Smooth muscle cell (in vitro differentiated cells): ENCODE measurements around the gene ASTN2. TPM values are rescaled to one million over a fixed set of nuclear protein-coding genes. Genes with fewer than 3 reads are reported as not detected.
A peak's percentile ranks its signal among the peaks of the same experiment; 100 is the strongest.

Experiments used
- DNase-seq: peaks from one replicate; lab custom pipeline; 2025; ENCODE audit not compliant: unreplicated experiment; lab: John Stamatoyannopoulos, UW
- H2AFZ ChIP-seq: fragments of 200-600 bp; sonication (generic); 2 replicates; pipeline ENCODE4 v1.6.0; 2016; ENCODE audit warnings: antibody characterized with exemption, low read depth, mild to moderate bottlenecking
- H3F3A ChIP-seq: fragments of 200-600 bp; sonication (generic); 2 replicates; pipeline ENCODE4 v1.6.0; 2017; ENCODE audit warnings: antibody characterized with exemption, low read depth
- H3K27ac ChIP-seq: fragments of 200-600 bp; sonication (generic); 2 replicates; pipeline ENCODE4 v1.5.1; 2016; ENCODE audit warnings: low read depth, mild to moderate bottlenecking
- H3K27me3 ChIP-seq: fragments of 200-600 bp; sonication (generic); 2 replicates; pipeline ENCODE4 v1.6.1; 2016; ENCODE audit warnings: low read depth, mild to moderate bottlenecking
- H3K36me3 ChIP-seq: fragments of 200-600 bp; sonication (generic); 2 replicates; pipeline ENCODE4 v1.5.1; 2016; ENCODE audit warnings: low read depth
- H3K4me1 ChIP-seq: fragments of 200-600 bp; sonication (generic); 2 replicates; pipeline ENCODE4 v1.5.1; 2016; ENCODE audit warnings: low read depth
- H3K4me2 ChIP-seq: fragments of 200-600 bp; sonication (generic); 2 replicates; pipeline ENCODE4 v1.6.0; 2016; ENCODE audit warnings: mild to moderate bottlenecking
- H3K4me3 ChIP-seq: fragments of 200-600 bp; sonication (generic); 2 replicates; pipeline ENCODE4 v1.5.1; 2016; ENCODE audit warnings: mild to moderate bottlenecking
- H3K79me2 ChIP-seq: fragments of 200-600 bp; sonication (generic); 2 replicates; pipeline ENCODE4 v1.6.0; 2016; ENCODE audit warnings: low read depth, mild to moderate bottlenecking
- H3K9ac ChIP-seq: fragments of 200-600 bp; sonication (generic); 2 replicates; pipeline ENCODE4 v1.6.0; 2016; ENCODE audit warnings: low read depth
- H3K9me3 ChIP-seq: fragments of 200-600 bp; sonication (generic); replicated peaks from 2 replicates; pipeline ENCODE4 v1.5.1; 2016; ENCODE audit warnings: low read depth
- H4K20me1 ChIP-seq: fragments of 200-600 bp; sonication (generic); 2 replicates; pipeline ENCODE4 v1.6.0; 2016; ENCODE audit warnings: low read depth
- WGBS: methylation state at CpG from one replicate; pipeline ENCODE4 v1.1.7; 2016; ENCODE audit warnings: low lambda C conversion rate; 5-methylcytosine and 5-hydroxymethylcytosine counted together
- polyA plus RNA-seq: library from polyadenylated mRNA; unstranded; fragments of >200 nt; fragmentation: Nextera tagmentation; extraction: Ambion mirVana; gene quantifications from 2 replicates; pipeline ENCODE4 v1.2.1, GENCODE V29; 2016
- total RNA-seq: library from RNA; depleted of rRNA; stranded (reverse); fragments of >200 nt; gene quantifications from 2 replicates; pipeline ENCODE4 v1.2.3, GENCODE V29; 2014
- TF ChIP-seq, protein P1 (sequence below): fragments of 200-600 bp; sonication (generic); IDR thresholded peaks from 2 replicates; pipeline ENCODE4 v1.5.1; 2017; ENCODE audit warnings: borderline replicate concordance, mild to moderate bottlenecking, antibody characterized with exemption; ENCODE audit not compliant: insufficient read depth, poor library complexity, severe bottlenecking

ASTN2 gene
- total and polyA plus RNA-seq, 2 experiments from 2014 or later, result 6.5 to 6.7 TPM

- no peak overlapping the region for H3K9ac ChIP-seq
- 80% methylated on average over 1 of the region's 3 CpGs for WGBS
- H3K9me3 ChIP-seq, result no peaks in the 10 kb centered on the region
- H3F3A ChIP-seq, result peaks cover 8% of the 10 kb centered on the region
- no peak overlapping the region for H3K27ac ChIP-seq
- H3K4me3 ChIP-seq, result no peak overlapping the region
- peaks cover 89% of the 10 kb centered on the region for H4K20me1 ChIP-seq
- H2AFZ ChIP-seq, result no peak overlapping the region
- TF ChIP-seq, protein P1, sequence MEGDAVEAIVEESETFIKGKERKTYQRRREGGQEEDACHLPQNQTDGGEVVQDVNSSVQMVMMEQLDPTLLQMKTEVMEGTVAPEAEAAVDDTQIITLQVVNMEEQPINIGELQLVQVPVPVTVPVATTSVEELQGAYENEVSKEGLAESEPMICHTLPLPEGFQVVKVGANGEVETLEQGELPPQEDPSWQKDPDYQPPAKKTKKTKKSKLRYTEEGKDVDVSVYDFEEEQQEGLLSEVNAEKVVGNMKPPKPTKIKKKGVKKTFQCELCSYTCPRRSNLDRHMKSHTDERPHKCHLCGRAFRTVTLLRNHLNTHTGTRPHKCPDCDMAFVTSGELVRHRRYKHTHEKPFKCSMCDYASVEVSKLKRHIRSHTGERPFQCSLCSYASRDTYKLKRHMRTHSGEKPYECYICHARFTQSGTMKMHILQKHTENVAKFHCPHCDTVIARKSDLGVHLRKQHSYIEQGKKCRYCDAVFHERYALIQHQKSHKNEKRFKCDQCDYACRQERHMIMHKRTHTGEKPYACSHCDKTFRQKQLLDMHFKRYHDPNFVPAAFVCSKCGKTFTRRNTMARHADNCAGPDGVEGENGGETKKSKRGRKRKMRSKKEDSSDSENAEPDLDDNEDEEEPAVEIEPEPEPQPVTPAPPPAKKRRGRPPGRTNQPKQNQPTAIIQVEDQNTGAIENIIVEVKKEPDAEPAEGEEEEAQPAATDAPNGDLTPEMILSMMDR, result no peak
- H3K36me3 ChIP-seq, result peaks cover under 1% of the 10 kb centered on the region
- DNase-seq, result no peak
- peaks cover 12% of the 10 kb centered on the region for H3K79me2 ChIP-seq
- H3K4me1 ChIP-seq, result no peaks in the 10 kb centered on the region
- H3K4me2 ChIP-seq, result no peak overlapping the region
- H3K27me3 ChIP-seq, result no peaks in the 10 kb centered on the region
Measured at GRCh38 chr9:116703634-116704033, 711.2 kb downstream of the ASTN2 start.

DNA sequence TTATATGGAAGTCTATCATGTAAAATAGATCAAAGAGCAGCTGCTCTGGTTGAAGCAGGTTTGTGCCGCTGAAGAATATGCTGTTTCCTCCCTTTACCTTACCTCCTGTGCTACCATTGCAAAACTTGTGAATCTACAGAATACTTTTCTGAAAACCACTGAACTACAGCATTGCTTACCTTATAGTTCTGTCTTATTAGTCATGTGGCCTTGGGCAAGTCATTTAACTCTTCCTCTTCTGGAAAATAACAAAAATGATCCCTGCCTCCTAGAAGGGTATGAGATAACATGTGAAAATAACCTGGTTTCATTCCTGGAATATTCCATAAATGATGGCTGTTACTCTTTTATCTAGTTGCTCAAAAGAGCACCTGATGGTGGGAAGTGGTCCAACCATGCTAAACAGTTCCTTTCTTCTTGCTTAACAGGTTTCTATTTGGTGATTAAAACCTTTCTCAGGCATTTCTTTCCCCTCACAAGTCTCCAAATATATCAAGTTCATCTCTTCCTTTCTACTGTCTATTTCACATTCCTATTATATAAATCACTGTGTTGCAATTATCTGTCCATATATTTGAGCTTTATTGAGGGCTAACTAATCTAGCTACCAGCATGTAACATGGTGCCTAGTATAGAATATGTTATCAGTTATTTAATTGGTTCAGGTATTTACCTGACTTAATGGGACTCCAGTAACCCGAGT, 712.8 kb downstream of the ASTN2 start:
- Histone ChIP-seq H3K4me1 (no peaks in the 10 kb centered on the region), H3K27ac (peak overlapping the region; percentile 33), H3K79me2 (peaks cover 12% of the 10 kb centered on the region), H3K36me3 (peaks cover 11% of the 10 kb centered on the region), H3K9ac (no peak overlapping the region), H4K20me1 (peaks cover 89% of the 10 kb centered on the region), H2AFZ (no peak overlapping the region), H3K4me3 (no peak overlapping the region), H3K9me3 (no peaks in the 10 kb centered on the region), H3K27me3 (no peaks in the 10 kb centered on the region), H3K4me2 (no peak overlapping the region), H3F3A (peaks cover 8% of the 10 kb centered on the region)
- no peak for DNase-seq
- TF ChIP-seq, protein P1, result no peak
- 87% methylated on average over 2 of the region's 2 CpGs for WGBS

- Histone ChIP-seq H3K27me3 (no peaks in the 10 kb centered on the region), H3K4me2 (no peak overlapping the region), H3K9me3 (no peaks in the 10 kb centered on the region), H3K4me3 (no peak overlapping the region), H3K9ac (no peak overlapping the region), H3F3A (peaks cover 8% of the 10 kb centered on the region), H3K27ac (peak overlapping the region; percentile 33), H3K36me3 (peaks cover 11% of the 10 kb centered on the region), H3K4me1 (no peaks in the 10 kb centered on the region), H4K20me1 (peaks cover 90% of the 10 kb centered on the region), H3K79me2 (peaks cover 16% of the 10 kb centered on the region), H2AFZ (no peak overlapping the region)
- TF ChIP-seq, protein P1, result no peak
- WGBS, result 79% methylated on average over 2 of the region's 2 CpGs
- DNase-seq, result no peak
Measured at GRCh38 chr9:116700882-116701865, 713.7 kb downstream of the ASTN2 start.
